GM12892 (cell line): Measurements from ENCODE around the gene TTC31.

Experiments used
- POLR2A ChIP-seq: IDR thresholded peaks from 2 replicates; pipeline ENCODE4 v1.6.1; 2011; ENCODE audit warnings: low read depth, low read length, control low read depth
- POLR2AphosphoS5 ChIP-seq: IDR thresholded peaks from 2 replicates; pipeline ENCODE4 v1.6.1; 2011; ENCODE audit warnings: low read depth, low read length, control low read depth
- TAF1 ChIP-seq: IDR thresholded peaks from 2 replicates; pipeline ENCODE4 v1.6.1; 2011; ENCODE audit warnings: low read depth, mild to moderate bottlenecking, control low read depth, low read length, borderline replicate concordance

- no peak for TF ChIP-seq POLR2AphosphoS5
- no peak for TF ChIP-seq POLR2A
- TF ChIP-seq TAF1: no peak
These were observed 12.6 kb downstream of the TTC31 start for GRCh38 chr2:74495440-74495839.
